ENCODE measurements around the gene HYAL2.
A peak's percentile ranks its signal among the peaks of the same experiment; 100 is the strongest.

DNA sequence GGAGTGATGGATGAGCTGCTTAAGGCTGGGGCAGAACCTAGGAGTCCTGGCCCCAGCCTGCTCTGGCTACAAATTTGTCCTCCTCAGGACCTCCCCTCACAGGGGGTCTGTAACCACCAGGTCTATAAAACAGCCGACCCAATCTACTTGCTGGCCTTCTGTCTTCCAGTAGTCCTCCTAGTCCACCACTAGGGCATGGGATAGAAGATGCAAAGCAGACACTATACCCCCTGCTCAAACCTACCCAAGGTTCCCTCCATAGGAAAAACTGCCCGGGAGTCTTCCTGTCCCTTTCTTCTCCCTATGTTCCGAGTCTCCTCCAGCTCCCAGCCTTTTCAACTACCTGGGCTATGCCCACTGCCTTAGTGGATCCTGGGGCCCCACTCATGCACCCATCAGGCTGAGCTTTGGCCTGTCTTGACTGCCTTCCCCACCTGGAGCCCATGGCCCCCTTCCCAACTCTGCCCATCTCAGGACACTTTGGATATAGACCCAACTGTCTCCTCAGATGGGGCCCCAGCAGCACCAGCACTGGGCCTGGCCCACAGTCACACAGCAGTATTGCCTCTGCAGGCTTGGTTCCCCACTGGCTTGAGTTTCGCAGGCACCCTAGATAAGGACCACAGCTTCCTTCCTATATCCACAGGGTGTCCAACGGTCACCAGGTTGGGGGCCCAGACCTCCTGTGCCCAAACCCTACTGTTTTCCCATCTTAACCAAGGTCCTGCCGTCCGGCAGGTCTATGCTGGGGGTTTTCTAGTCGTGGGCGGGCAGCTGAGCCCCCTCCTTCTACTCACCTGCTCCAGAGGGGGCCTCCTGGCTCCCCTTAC is 24.4 kb downstream of the HYAL2 start:
- TF ChIP-seq, protein P1, sequence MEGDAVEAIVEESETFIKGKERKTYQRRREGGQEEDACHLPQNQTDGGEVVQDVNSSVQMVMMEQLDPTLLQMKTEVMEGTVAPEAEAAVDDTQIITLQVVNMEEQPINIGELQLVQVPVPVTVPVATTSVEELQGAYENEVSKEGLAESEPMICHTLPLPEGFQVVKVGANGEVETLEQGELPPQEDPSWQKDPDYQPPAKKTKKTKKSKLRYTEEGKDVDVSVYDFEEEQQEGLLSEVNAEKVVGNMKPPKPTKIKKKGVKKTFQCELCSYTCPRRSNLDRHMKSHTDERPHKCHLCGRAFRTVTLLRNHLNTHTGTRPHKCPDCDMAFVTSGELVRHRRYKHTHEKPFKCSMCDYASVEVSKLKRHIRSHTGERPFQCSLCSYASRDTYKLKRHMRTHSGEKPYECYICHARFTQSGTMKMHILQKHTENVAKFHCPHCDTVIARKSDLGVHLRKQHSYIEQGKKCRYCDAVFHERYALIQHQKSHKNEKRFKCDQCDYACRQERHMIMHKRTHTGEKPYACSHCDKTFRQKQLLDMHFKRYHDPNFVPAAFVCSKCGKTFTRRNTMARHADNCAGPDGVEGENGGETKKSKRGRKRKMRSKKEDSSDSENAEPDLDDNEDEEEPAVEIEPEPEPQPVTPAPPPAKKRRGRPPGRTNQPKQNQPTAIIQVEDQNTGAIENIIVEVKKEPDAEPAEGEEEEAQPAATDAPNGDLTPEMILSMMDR (IDR thresholded peaks at IDR 0.05; ENCODE audit: control extremely low read depth in 1 of 3, insufficient read depth in 1 of 3, low read depth in 1 of 3, low read length in 3 of 3): 0 out of 4 replicates have a peak, but pooled peaks of 1 of the 3 experiments have one; percentile 2
- no peak for TF ChIP-seq TBP (IDR thresholded peaks at IDR 0.05; ENCODE audit: low read depth, low read length)
